LNCaP clone FGC (cell line): ENCODE results near the gene VPS26A.

Source experiments
- DNase-seq: peaks from one replicate; pipeline ENCODE4 v3.0.0-alpha.2; 2011; ENCODE audit warnings: low read depth
- H3K4me3 ChIP-seq: 2 replicates; pipeline ENCODE4 v1.5.1; 2011; ENCODE audit warnings: mild to moderate bottlenecking, low read depth, low read length, control low read depth
- TF ChIP-seq, protein P1 (sequence below): IDR thresholded peaks from 2 replicates; pipeline ENCODE4 v1.5.1; 2012; ENCODE audit warnings: mild to moderate bottlenecking; ENCODE audit not compliant: control insufficient read depth, insufficient read depth; ENCODE audit errors: extremely low read depth

VPS26A gene

GRCh38 chr10:69218831-69219230, 94.9 kb downstream of the VPS26A start:
- TF ChIP-seq, protein P1, sequence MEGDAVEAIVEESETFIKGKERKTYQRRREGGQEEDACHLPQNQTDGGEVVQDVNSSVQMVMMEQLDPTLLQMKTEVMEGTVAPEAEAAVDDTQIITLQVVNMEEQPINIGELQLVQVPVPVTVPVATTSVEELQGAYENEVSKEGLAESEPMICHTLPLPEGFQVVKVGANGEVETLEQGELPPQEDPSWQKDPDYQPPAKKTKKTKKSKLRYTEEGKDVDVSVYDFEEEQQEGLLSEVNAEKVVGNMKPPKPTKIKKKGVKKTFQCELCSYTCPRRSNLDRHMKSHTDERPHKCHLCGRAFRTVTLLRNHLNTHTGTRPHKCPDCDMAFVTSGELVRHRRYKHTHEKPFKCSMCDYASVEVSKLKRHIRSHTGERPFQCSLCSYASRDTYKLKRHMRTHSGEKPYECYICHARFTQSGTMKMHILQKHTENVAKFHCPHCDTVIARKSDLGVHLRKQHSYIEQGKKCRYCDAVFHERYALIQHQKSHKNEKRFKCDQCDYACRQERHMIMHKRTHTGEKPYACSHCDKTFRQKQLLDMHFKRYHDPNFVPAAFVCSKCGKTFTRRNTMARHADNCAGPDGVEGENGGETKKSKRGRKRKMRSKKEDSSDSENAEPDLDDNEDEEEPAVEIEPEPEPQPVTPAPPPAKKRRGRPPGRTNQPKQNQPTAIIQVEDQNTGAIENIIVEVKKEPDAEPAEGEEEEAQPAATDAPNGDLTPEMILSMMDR: no peak
- no peak overlapping the region for H3K4me3 ChIP-seq
- DNase-seq: no peak

- no peak within 1 kb of the TSS for H3K4me3 ChIP-seq
- TF ChIP-seq, protein P1: no peak
- no peak for DNase-seq
Observed at GRCh38 chr10:69220041-69220451, 96.1 kb downstream of the VPS26A start, which contains the start of gene HKDC1. HKDC1 (plus strand) TSS chr10:69220332; CDS start chr10:69220436, 104 bp downstream.

- H3K4me3 ChIP-seq: no peak overlapping the region
- no peak for DNase-seq
- TF ChIP-seq, protein P1: no peak
Observed at GRCh38 chr10:69220507-69220906, 96.5 kb downstream of the VPS26A start.
